Loucy (cell line): ENCODE results near the gene LRIG1.

Experiments
- EZH2phosphoT487 ChIP-seq: fragments of 200-600 bp; IDR thresholded peaks from 2 replicates; pipeline ENCODE4 v1.6.1; 2018; ENCODE audit warnings: antibody characterized with exemption, mild to moderate bottlenecking, moderate library complexity, borderline replicate concordance
- TF ChIP-seq, protein P1 (sequence below): fragments of 200-600 bp; sonication (generic); conservative IDR thresholded peaks from 2 replicates; pipeline ENCODE4 v1.5.1; 2014; ENCODE audit warnings: mild to moderate bottlenecking, antibody characterized with exemption, low read length

DNA sequence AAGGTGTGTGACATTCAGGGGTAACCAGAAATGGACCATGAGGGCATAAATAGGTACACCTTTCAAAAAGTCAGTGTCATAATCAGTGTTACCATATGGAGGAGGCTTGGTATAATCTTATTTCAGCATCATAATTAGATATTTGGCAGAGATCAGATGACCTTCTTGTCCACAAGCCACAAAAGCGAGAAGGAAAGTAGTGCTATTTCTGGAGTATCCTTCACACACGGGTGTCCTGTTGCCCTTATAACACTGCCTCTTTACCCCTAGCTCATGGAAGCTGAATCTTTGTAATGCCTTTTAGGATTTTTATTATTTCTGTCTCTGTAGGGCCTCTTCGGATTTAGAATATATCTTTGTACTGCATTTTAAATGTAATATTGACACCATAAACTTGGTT lies 132.8 kb downstream of the LRIG1 start:
- TF ChIP-seq, protein P1, sequence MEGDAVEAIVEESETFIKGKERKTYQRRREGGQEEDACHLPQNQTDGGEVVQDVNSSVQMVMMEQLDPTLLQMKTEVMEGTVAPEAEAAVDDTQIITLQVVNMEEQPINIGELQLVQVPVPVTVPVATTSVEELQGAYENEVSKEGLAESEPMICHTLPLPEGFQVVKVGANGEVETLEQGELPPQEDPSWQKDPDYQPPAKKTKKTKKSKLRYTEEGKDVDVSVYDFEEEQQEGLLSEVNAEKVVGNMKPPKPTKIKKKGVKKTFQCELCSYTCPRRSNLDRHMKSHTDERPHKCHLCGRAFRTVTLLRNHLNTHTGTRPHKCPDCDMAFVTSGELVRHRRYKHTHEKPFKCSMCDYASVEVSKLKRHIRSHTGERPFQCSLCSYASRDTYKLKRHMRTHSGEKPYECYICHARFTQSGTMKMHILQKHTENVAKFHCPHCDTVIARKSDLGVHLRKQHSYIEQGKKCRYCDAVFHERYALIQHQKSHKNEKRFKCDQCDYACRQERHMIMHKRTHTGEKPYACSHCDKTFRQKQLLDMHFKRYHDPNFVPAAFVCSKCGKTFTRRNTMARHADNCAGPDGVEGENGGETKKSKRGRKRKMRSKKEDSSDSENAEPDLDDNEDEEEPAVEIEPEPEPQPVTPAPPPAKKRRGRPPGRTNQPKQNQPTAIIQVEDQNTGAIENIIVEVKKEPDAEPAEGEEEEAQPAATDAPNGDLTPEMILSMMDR: no peak
- no peak for TF ChIP-seq EZH2phosphoT487
